ENCODE measurements around the gene CAPN15. TPM values are rescaled to one million over a fixed set of nuclear protein-coding genes. Genes with fewer than 3 reads are reported as not detected.

The CAPN15 gene
- total RNA-seq, 1 experiment from 2014 or later, result 26.7 TPM

DNA sequence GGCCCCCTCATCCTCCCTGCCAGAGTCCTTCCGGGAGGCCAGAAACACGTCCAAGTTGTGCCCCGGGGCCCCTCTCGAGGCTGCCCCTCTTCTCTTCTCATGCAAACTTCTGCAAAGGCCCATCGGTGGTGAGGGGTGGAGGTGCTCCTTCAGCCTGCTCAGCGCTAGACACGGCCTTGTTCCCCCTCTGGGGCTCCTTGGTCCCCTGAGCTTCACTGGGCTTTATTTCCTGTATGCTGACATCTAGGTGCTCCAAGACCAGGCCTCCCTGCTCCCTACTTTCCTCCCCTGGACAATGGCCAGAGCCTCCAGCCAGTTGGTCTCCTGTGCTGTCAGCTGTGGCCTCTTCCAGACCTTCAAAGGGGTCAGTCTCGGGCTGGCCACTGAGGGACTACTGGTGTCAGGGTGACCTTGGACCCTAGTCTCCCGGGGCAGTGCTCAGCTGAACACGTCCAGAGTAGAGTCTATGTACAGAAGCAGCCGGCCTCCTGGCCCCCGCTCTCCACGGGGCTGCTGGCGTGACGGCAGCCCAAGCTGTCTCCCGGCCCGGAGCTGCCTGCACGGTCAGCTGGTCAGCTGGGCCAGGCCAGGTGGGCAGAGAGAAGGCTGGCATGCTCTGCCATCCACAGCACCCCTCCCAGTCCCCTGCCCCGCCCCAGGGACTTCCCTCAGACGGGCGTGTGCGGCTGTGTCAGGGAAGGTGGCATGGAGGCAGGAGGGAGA, 30.9 kb downstream of the CAPN15 start:
- Histone ChIP-seq H3K4me1 (ENCODE audit: low read length) (peaks cover 29% of the 10 kb centered on the region), H3K27me3 (ENCODE audit: low read length) (no peaks in the 10 kb centered on the region), H3K9me2 (replicated peaks; ENCODE audit: insufficient read depth, low read length) (no peaks in the 10 kb centered on the region), H3K9ac (ENCODE audit: low read length) (peak overlapping the region; percentile 50), H2AFZ (ENCODE audit: low read length) (no peak overlapping the region), H3K36me3 (ENCODE audit: insufficient read depth, low read length) (no peaks in the 10 kb centered on the region), H3K9me3 (ENCODE audit: low read length) (no peaks in the 10 kb centered on the region), H3K79me2 (ENCODE audit: low read length) (no peaks in the 10 kb centered on the region), H3K4me2 (ENCODE audit: low read depth, low read length, poor library complexity, severe bottlenecking) (peak overlapping the region; percentile 63), H3K4me3 (ENCODE audit: low read length) (peak overlapping the region; percentile 28; the same call in 1 of the 2 replicates), H3K27ac (ENCODE audit: low read length) (peak overlapping the region; percentile 71), H4K20me1 (ENCODE audit: insufficient read depth, low read depth, low read length) (0 out of 2 replicates have a peak, but pooled peaks cover 7% of the 10 kb centered on the region)
- DNase-seq, result peak; percentile 89

DNA sequence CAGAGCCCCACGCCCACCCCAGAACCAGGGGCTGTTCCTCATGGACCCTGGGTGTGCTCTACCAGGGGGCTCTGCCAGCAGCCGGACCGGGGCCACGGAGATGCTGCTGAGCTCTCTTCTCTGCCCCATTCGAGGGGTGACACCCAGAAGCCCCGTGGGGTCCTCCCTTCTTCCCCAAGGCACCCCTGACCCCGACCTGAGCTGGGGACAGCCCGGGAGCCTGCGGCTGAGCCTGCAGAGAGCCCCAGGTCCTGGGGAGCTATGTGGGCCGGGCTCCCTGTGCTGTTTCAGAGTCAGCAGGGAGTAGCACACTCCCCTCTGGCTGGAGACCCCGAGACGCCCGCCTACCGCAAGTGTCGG, 31.5 kb downstream of the CAPN15 start:
- H3K4me1 ChIP-seq (ENCODE audit: low read length), result peaks cover 29% of the 10 kb centered on the region
- H3K36me3 ChIP-seq (ENCODE audit: insufficient read depth, low read length), result no peaks in the 10 kb centered on the region
- H3K4me2 ChIP-seq (ENCODE audit: low read depth, low read length, poor library complexity, severe bottlenecking), result peak overlapping the region; percentile 63
- no peak for DNase-seq
- H3K79me2 ChIP-seq (ENCODE audit: low read length), result no peaks in the 10 kb centered on the region
- no peak overlapping the region for H2AFZ ChIP-seq (ENCODE audit: low read length)
- H4K20me1 ChIP-seq (ENCODE audit: insufficient read depth, low read depth, low read length), result 0 out of 2 replicates have a peak, but pooled peaks cover 4% of the 10 kb centered on the region
- no peaks in the 10 kb centered on the region for H3K27me3 ChIP-seq (ENCODE audit: low read length)
- peak overlapping the region; percentile 50; the same call in 1 of the 2 replicates for H3K9ac ChIP-seq (ENCODE audit: low read length)
- no peak overlapping the region for H3K4me3 ChIP-seq (ENCODE audit: low read length)
- H3K27ac ChIP-seq (ENCODE audit: low read length), result peak overlapping the region; percentile 71
- H3K9me2 ChIP-seq (replicated peaks; ENCODE audit: insufficient read depth, low read length), result no peaks in the 10 kb centered on the region
- no peaks in the 10 kb centered on the region for H3K9me3 ChIP-seq (ENCODE audit: low read length)

- peaks cover 29% of the 10 kb centered on the region for H3K4me1 ChIP-seq (ENCODE audit: low read length)
- H2AFZ ChIP-seq (ENCODE audit: low read length), result no peak overlapping the region
- no peak overlapping the region for H3K4me3 ChIP-seq (ENCODE audit: low read length)
- H3K79me2 ChIP-seq (ENCODE audit: low read length), result no peaks in the 10 kb centered on the region
- 0 out of 2 replicates have a peak, but pooled peaks cover 4% of the 10 kb centered on the region for H4K20me1 ChIP-seq (ENCODE audit: insufficient read depth, low read depth, low read length)
- no peak overlapping the region for H3K27ac ChIP-seq (ENCODE audit: low read length)
- no peaks in the 10 kb centered on the region for H3K27me3 ChIP-seq (ENCODE audit: low read length)
- H3K36me3 ChIP-seq (ENCODE audit: insufficient read depth, low read length), result no peaks in the 10 kb centered on the region
- DNase-seq, result no peak
- H3K9me3 ChIP-seq (ENCODE audit: low read length), result no peaks in the 10 kb centered on the region
- no peaks in the 10 kb centered on the region for H3K9me2 ChIP-seq (replicated peaks; ENCODE audit: insufficient read depth, low read length)
- no peak overlapping the region for H3K4me2 ChIP-seq (ENCODE audit: low read depth, low read length, poor library complexity, severe bottlenecking)
- no peak overlapping the region for H3K9ac ChIP-seq (ENCODE audit: low read length)
These were observed 32.1 kb downstream of the CAPN15 start for GRCh38 chr16:559411-560203.

DNA sequence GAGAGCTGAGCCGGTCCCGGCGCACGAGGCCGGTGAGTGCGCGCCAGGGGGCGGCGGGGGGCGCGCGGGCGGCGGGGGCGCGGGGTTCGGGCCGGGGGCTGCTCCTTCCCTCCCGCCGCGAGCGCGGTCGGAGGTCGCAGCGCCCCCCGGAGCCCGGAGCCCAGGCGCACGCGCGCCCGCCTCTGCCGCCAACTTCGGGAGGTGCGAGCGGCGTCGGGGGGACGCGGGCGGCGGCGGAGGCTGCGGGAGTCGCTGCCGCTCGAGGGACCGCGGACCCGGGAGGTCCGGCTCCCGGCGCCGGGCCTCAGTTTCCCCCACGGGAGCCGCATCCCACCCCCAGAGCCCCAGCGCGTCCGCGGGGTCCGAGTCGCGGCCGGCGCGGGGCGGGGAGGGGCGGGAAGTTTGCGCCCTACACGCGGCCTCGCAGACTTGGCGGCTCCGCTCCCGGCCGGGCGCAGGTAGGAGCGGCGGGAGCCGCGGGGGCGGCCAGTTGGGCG, 32.7 kb downstream of the CAPN15 start, which contains the start of gene PRR35:
Gene PRR35 (plus strand): TSS at position 191 of the 497 bp plus-strand sequence. CDS start 2,901 bp downstream, outside the sequence.
- H3K9me3 ChIP-seq (ENCODE audit: low read length), result no peaks in the 10 kb centered on the region
- no peaks in the 10 kb centered on the region for H3K79me2 ChIP-seq (ENCODE audit: low read length)
- no peak within 1 kb of the TSS for H3K4me3 ChIP-seq (ENCODE audit: low read length)
- H3K27me3 ChIP-seq (ENCODE audit: low read length), result no peaks in the 10 kb centered on the region
- H3K9ac ChIP-seq (ENCODE audit: low read length), result no peak within 1 kb of the TSS
- DNase-seq, result no peak
- peaks cover 29% of the 10 kb centered on the region for H3K4me1 ChIP-seq (ENCODE audit: low read length)
- H3K4me2 ChIP-seq (ENCODE audit: low read depth, low read length, poor library complexity, severe bottlenecking), result no peak within 1 kb of the TSS
- no peak within 1 kb of the TSS for H2AFZ ChIP-seq (ENCODE audit: low read length)
- H3K9me2 ChIP-seq (replicated peaks; ENCODE audit: insufficient read depth, low read length), result no peaks in the 10 kb centered on the region
- 0 out of 2 replicates have a peak, but pooled peaks cover 4% of the 10 kb centered on the region for H4K20me1 ChIP-seq (ENCODE audit: insufficient read depth, low read depth, low read length)
- no peaks in the 10 kb centered on the region for H3K36me3 ChIP-seq (ENCODE audit: insufficient read depth, low read length)
- H3K27ac ChIP-seq (ENCODE audit: low read length), result no peak within 1 kb of the TSS

GRCh38 chr16:560701-561412, 33.3 kb downstream of the CAPN15 start:
- Histone ChIP-seq H3K9ac (ENCODE audit: low read length) (no peak overlapping the region), H3K27me3 (ENCODE audit: low read length) (no peaks in the 10 kb centered on the region), H3K4me1 (ENCODE audit: low read length) (peaks cover 31% of the 10 kb centered on the region), H3K79me2 (ENCODE audit: low read length) (no peaks in the 10 kb centered on the region), H3K4me2 (ENCODE audit: low read depth, low read length, poor library complexity, severe bottlenecking) (no peak overlapping the region), H3K27ac (ENCODE audit: low read length) (no peak overlapping the region), H2AFZ (ENCODE audit: low read length) (no peak overlapping the region), H3K9me2 (replicated peaks; ENCODE audit: insufficient read depth, low read length) (no peaks in the 10 kb centered on the region), H3K36me3 (ENCODE audit: insufficient read depth, low read length) (no peaks in the 10 kb centered on the region), H4K20me1 (ENCODE audit: insufficient read depth, low read depth, low read length) (0 out of 2 replicates have a peak, but pooled peaks cover 4% of the 10 kb centered on the region), H3K4me3 (ENCODE audit: low read length) (no peak overlapping the region), H3K9me3 (ENCODE audit: low read length) (no peaks in the 10 kb centered on the region)
- DNase-seq, result no peak

DNA sequence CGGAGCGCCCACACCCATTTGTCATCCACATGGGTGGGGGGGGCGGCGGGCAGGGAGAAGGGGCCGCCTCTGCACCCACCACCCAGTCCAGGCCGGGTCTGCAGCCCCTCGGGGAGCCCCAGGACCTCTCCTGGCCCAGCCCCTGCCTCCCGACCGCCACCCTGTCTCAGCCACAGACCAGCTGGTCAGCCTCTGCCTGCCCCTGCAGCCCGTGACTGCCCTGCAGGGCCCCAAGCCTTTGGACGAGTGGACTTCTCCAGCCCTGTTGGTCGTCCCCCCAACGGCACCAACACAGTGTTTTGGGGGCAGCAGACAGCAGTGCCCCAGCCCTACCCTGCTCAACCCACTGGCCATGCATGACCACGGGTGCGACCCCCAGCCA, 33.9 kb downstream of the CAPN15 start:
- DNase-seq, result no peak

DNA sequence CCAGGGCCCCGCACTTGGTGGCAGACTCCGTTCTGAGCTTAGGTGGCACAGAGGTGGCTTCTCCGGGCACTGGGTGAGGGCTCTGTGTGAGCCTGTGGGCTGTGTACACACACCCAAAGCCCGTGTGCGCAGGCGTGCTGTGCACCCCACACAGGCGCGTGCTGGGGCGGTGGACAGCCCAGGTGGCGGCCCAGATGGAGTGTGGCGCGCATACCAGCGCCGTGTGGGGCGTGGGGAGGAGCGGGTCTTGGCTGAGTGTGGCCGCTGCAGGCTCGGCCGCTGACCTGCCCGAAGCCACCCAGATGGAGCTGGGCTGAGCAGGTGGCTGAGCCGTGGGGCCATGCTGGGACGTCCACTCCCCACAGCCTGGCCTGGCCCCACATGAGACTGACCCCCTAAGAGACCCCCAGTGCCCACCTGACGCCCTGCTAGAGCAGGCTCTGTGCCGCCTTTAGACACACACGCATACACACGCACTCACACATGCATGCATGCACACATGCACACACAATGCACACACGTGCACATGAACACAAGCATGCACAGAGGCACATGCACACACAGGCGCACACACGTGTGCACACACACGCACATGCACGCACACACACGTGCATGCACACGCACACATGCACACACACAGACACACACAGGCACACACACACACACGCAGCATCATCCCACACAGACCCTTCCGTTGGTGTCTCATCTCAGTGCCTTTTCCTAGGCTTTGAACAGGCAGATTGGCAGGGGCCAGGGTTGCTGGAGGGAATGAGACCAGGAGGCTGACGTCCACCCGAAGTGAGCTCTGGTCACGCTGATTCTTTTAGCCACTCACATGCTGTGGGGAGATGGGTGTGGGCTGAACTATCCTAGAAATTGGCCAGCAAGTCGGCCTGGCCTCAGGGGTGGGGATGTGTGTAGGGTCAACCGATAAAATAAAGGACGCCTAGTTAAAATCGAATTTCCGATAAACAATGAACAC, 34.7 kb downstream of the CAPN15 start:
- no peaks in the 10 kb centered on the region for H3K36me3 ChIP-seq (ENCODE audit: insufficient read depth, low read length)

More for the DNA sequence above, 33.9 kb downstream of the CAPN15 start:
- Histone ChIP-seq H3K27me3 (ENCODE audit: low read length) (no peaks in the 10 kb centered on the region), H2AFZ (ENCODE audit: low read length) (no peak overlapping the region), H3K4me2 (ENCODE audit: low read depth, low read length, poor library complexity, severe bottlenecking) (no peak overlapping the region), H3K9ac (ENCODE audit: low read length) (no peak overlapping the region), H3K9me2 (replicated peaks; ENCODE audit: insufficient read depth, low read length) (no peaks in the 10 kb centered on the region), H4K20me1 (ENCODE audit: insufficient read depth, low read depth, low read length) (0 out of 2 replicates have a peak, but pooled peaks cover 4% of the 10 kb centered on the region), H3K4me1 (ENCODE audit: low read length) (peaks cover 37% of the 10 kb centered on the region), H3K36me3 (ENCODE audit: insufficient read depth, low read length) (no peaks in the 10 kb centered on the region), H3K9me3 (ENCODE audit: low read length) (no peaks in the 10 kb centered on the region), H3K79me2 (ENCODE audit: low read length) (no peaks in the 10 kb centered on the region), H3K27ac (ENCODE audit: low read length) (no peak overlapping the region), H3K4me3 (ENCODE audit: low read length) (no peak overlapping the region)

More for the DNA sequence above, 34.7 kb downstream of the CAPN15 start:
- no peak overlapping the region for H3K27ac ChIP-seq (ENCODE audit: low read length)
- H4K20me1 ChIP-seq (ENCODE audit: insufficient read depth, low read depth, low read length), result 0 out of 2 replicates have a peak, but pooled peaks cover 4% of the 10 kb centered on the region
- no peak overlapping the region for H3K9ac ChIP-seq (ENCODE audit: low read length)
- no peaks in the 10 kb centered on the region for H3K27me3 ChIP-seq (ENCODE audit: low read length)
- no peaks in the 10 kb centered on the region for H3K9me3 ChIP-seq (ENCODE audit: low read length)
- no peaks in the 10 kb centered on the region for H3K9me2 ChIP-seq (replicated peaks; ENCODE audit: insufficient read depth, low read length)
- H3K4me3 ChIP-seq (ENCODE audit: low read length), result no peak overlapping the region
- H3K4me1 ChIP-seq (ENCODE audit: low read length), result peaks cover 37% of the 10 kb centered on the region
- H3K79me2 ChIP-seq (ENCODE audit: low read length), result no peaks in the 10 kb centered on the region
- no peak overlapping the region for H2AFZ ChIP-seq (ENCODE audit: low read length)
- DNase-seq, result no peak
- no peak overlapping the region for H3K4me2 ChIP-seq (ENCODE audit: low read depth, low read length, poor library complexity, severe bottlenecking)
